GM12878 (cell line): ENCODE results near the gene COX19. TPM values are rescaled to one million over a fixed set of nuclear protein-coding genes. Genes with fewer than 3 reads are reported as not detected.
"Not testable (repeated sequence)": the region's sequence is repeated elsewhere in the genome, so short reads cannot be mapped to it uniquely, and the experiment has no call there.

ENCODE experiments used
- ATAC-seq: fragments of 200-7000 bp; cut with Tn5 transposase; 3 replicates; pipeline ENCODE4 v1.9.1; 2020; ENCODE audit warnings: mild to moderate bottlenecking, moderate library complexity
- BruUV-seq: library from RNA; stranded (reverse); fragments of 400-500 nt; replicated peaks from 2 replicates; lab custom pipeline; 2021; lab: Mats Ljungman, UMichigan
- CTCF ChIA-PET: fragments of 300-600 bp; sonication (Branson Sonifier 250); formaldehyde crosslinking; extraction: SDS; loops from one replicate; lab custom pipeline; 2021; ENCODE audit warnings: inconsistent platforms; lab: Yijun Ruan, JAX
- POLR2A ChIA-PET: fragments of 350-600 bp; formaldehyde crosslinking; extraction: SDS; loops from one replicate; lab custom pipeline; 2021; ENCODE audit warnings: inconsistent platforms; lab: Charles Lee
- RAD21 ChIA-PET: fragments of 300-600 bp; sonication (Branson Sonifier 250); formaldehyde crosslinking; loops from one replicate; lab custom pipeline; 2023; ENCODE audit warnings: antibody characterized with exemption; ENCODE audit not compliant: unreplicated experiment; lab: Charles Lee
- SMC1A ChIA-PET: fragments of 300-600 bp; sonication (Branson Sonifier 250); formaldehyde crosslinking; loops from one replicate; lab custom pipeline; 2023; ENCODE audit not compliant: unreplicated experiment, uncharacterized antibody; lab: Charles Lee
- DNase-seq: peaks from one replicate; pipeline ENCODE4 v3.0.0-alpha.2; 2011; ENCODE audit warnings: low read depth, low spot score
- FAIRE-seq: peaks from 3 replicates; lab custom pipeline; 2011; peaks lifted over from hg19 to GRCh38; lab: Jason Lieb, UNC
- H2AFZ ChIP-seq: 2 replicates; pipeline ENCODE4 v1.6.0; 2011; ENCODE audit warnings: low read depth, low read length, control low read depth; ENCODE audit not compliant: control insufficient read depth
- H3K27ac ChIP-seq: 2 replicates; pipeline ENCODE4 v1.5.1; 2011; ENCODE audit warnings: control low read depth; ENCODE audit not compliant: control insufficient read depth, insufficient read depth
- H3K27me3 ChIP-seq, 2 experiments: replicated peaks in 1 of 2; 2 replicates each; pipeline versions ENCODE4 v1.6.0 to v1.6.1; 2011; ENCODE audit warnings: low read length in 1 of 2; ENCODE audit not compliant: control insufficient read depth in 2 of 2, insufficient read depth in 2 of 2
- H3K36me3 ChIP-seq, 2 experiments: 2 replicates each; pipeline ENCODE4 v1.5.1; 2011; ENCODE audit warnings: low read length in 1 of 2; ENCODE audit not compliant: control insufficient read depth in 2 of 2, insufficient read depth in 2 of 2
- H3K4me1 ChIP-seq: 2 replicates; pipeline ENCODE4 v1.6.1; 2011; ENCODE audit warnings: mild to moderate bottlenecking, low read length, moderate library complexity, mixed read lengths; ENCODE audit not compliant: control insufficient read depth, insufficient read depth
- H3K4me2 ChIP-seq: 2 replicates; pipeline ENCODE4 v1.6.0; 2011; ENCODE audit warnings: control low read depth; ENCODE audit not compliant: control insufficient read depth, insufficient read depth
- H3K4me3 ChIP-seq: fragments of 200-600 bp; sonication (generic); 2 replicates; pipeline ENCODE4 v1.5.1; 2016
- H3K79me2 ChIP-seq: 2 replicates; pipeline ENCODE4 v1.6.0; 2011; ENCODE audit warnings: low read length; ENCODE audit not compliant: control insufficient read depth, insufficient read depth
- H3K9ac ChIP-seq: 2 replicates; pipeline ENCODE4 v1.8.0; 2011; ENCODE audit warnings: low read length, control low read depth, mixed read lengths; ENCODE audit not compliant: control insufficient read depth, insufficient read depth
- H3K9me3 ChIP-seq: replicated peaks from 3 replicates; pipeline ENCODE4 v1.5.1; 2011; ENCODE audit warnings: mild to moderate bottlenecking, low read length; ENCODE audit not compliant: control insufficient read depth, insufficient read depth
- H4K20me1 ChIP-seq: 2 replicates; pipeline ENCODE4 v1.6.0; 2011; ENCODE audit not compliant: control insufficient read depth, insufficient read depth
- HCFC1 ChIP-seq: fragments of 150-350 bp; IDR thresholded peaks from 2 replicates; pipeline ENCODE4 v1.6.1; 2014; ENCODE audit warnings: low read length
- MLLT1 ChIP-seq: fragments of 450-650 bp; IDR thresholded peaks from 2 replicates; pipeline ENCODE4 v1.6.1; 2016; ENCODE audit warnings: mild to moderate bottlenecking
- SRF ChIP-seq, 2 experiments: IDR thresholded peaks; 2 replicates each; pipeline ENCODE4 v1.6.1; 2011; ENCODE audit warnings: low read depth in 2 of 2, low read length in 2 of 2, mild to moderate bottlenecking in 1 of 2, moderate library complexity in 1 of 2
- WGBS: methylation state at CpG from one replicate; pipeline ENCODE4 v1.1.6; 2016; ENCODE audit warnings: low lambda C conversion rate; ENCODE audit not compliant: insufficient replicate concordance, insufficient coverage; ENCODE audit errors: missing lambda C conversion rate; 5-methylcytosine and 5-hydroxymethylcytosine counted together
- in situ Hi-C: fragments of 300-500 bp; cut with MboI; formaldehyde crosslinking; loops from 9 replicates; pipeline ENCODE4 v1.14.3; 2018; ENCODE audit warnings: mixed read lengths
- intact Hi-C: fragments of 100-400 bp; cut with micrococcal nuclease; formaldehyde crosslinking; loops from one replicate; pipeline ENCODE4 v1.14.2; 2022; ENCODE audit not compliant: unreplicated experiment
- polyA plus RNA-seq, 11 experiments: library from polyadenylated mRNA; depleted of rRNA in 4 of 11; unstranded in 6 of 11; stranded (reverse) in 5 of 11; fragments of >200 nt; fragmentation: Nextera tagmentation in 4 of 11; fragmentation: Illumina TruSeq in 1 of 11; extraction: Ambion mirVana in 4 of 11; extraction: Trizol in 1 of 11; gene quantifications; 1 replicate in 1 of 11; 2 replicates in 10 of 11; pipeline versions ENCODE4 v1.2.1 to v1.2.3, GENCODE V29; 2011 to 2016; ENCODE audit warnings: inconsistent platforms in 2 of 11, missing spikeins in 2 of 11, low read depth in 1 of 11
- total RNA-seq, 4 experiments: library from RNA; depleted of rRNA in 3 of 4; stranded (reverse); fragments of >200 nt in 3 of 4; fragmentation: Illumina TruSeq in 1 of 4; extraction: Trizol in 1 of 4; gene quantifications; 2 replicates each; pipeline versions ENCODE4 v1.2.1 to v1.2.3, GENCODE V29; 2013 to 2021

Gene COX19
- total and polyA plus RNA-seq, 10 of the 15 experiments (the other 5 are each of a cell fraction or from before 2014, with no cell fraction given), result 3.7 to 17.9 (median 10.8) TPM

DNA sequence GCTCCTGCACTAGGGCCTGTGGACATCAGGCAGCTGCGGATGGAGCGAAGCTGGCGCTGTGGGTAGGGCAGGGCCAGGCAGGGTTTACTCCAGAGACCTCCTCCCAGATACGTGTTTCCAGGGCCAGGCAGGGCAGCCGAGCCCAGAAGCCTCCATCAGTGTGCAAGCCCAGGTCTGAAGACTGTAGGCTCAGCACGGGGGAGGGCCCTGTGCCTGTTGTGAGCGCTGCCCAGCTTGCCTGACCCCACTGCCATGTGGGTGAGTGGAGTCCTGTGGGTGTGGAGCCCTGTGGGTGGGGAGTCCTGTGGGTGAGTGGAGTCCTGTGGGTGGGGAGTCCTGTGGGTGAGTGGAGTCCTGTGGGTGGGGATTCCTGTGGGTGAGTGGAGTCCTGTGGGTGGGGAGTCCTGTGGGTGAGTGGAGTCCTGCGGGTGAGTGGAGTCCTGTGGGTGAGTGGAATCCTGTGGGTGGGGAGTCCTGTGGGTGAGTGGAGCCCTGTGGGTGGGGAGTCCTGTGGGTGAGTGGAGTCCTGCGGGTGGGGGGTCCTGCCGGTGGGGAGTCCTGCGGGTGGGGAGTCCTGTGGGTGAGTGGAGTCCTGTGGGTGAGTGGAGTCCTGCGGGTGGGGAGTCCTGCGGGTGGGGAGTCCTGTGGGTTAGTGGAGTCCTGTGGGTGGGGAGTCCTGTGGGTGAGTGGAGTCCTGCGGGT lies 25.9 kb upstream of the COX19 start:
- TF ChIP-seq MLLT1 (peak; percentile 97), SRF (IDR thresholded peaks at IDR 0.05; ENCODE audit: low read depth in 2 of 2, low read length in 2 of 2) (peak in 1 of 2 experiments; percentile 81; a peak in 2 of 4 replicates), HCFC1 (peak; percentile 17; the same call in 1 of the 2 replicates)
- H2AFZ ChIP-seq, H4K20me1 ChIP-seq, BruUV-seq, H3K4me2 ChIP-seq, in situ Hi-C loops, H3K9ac ChIP-seq, H3K4me3 ChIP-seq, H3K27me3 ChIP-seq, H3K79me2 ChIP-seq, H3K36me3 ChIP-seq, H3K9me3 ChIP-seq, FAIRE-seq, CTCF ChIA-PET, DNase-seq, intact Hi-C loops: not testable (repeated sequence)
- ChIA-PET RAD21 (interaction anchor here (0.8 to 1.2 kb wide), 2 partner anchors 25 to 85 kb away, joined by 3 read pairs; no protein-coding TSS in a partner anchor), SMC1A (interaction anchor here (1.9 kb wide), 1 partner anchor 64 kb away, joined by 8 read pairs; no protein-coding TSS in a partner anchor), POLR2A (interaction anchor here (1.4 kb wide), 1 partner anchor 23 kb away, joined by 3 read pairs; no protein-coding TSS in a partner anchor)
- WGBS, result 75% methylated on average over 10 of the region's 14 CpGs
- peak overlapping the region; percentile 13; the same call in 1 of the 2 replicates for H3K27ac ChIP-seq
- ATAC-seq, result peak; percentile 55
- peaks cover 21% of the 10 kb centered on the region for H3K4me1 ChIP-seq
